IMR-90 (cell line): ENCODE measurements around the gene GRID1. TPM values are rescaled to one million over a fixed set of nuclear protein-coding genes. Genes with fewer than 3 reads are reported as not detected.

Experiments used
- ATAC-seq: fragments of 200-7000 bp; cut with Tn5 transposase; 2 replicates; pipeline ENCODE4 v1.9.1; 2020; ENCODE audit warnings: low read depth, mild to moderate bottlenecking, moderate library complexity
- BruUV-seq: library from RNA; stranded (reverse); fragments of 400-500 nt; replicated peaks from 2 replicates; lab custom pipeline; 2021; lab: Mats Ljungman, UMichigan
- CTCF ChIA-PET: fragments of 300-600 bp; formaldehyde crosslinking; extraction: SDS; loops from one replicate; lab custom pipeline; 2021; ENCODE audit warnings: antibody characterized with exemption; lab: Yijun Ruan, JAX
- POLR2A ChIA-PET: fragments of 300-600 bp; sonication (Branson Sonifier 250); formaldehyde crosslinking; loops from one replicate; lab custom pipeline; 2022; ENCODE audit warnings: antibody characterized with exemption; ENCODE audit not compliant: unreplicated experiment; lab: Charles Lee
- DNase-seq: peaks from one replicate; pipeline ENCODE4 v3.0.0; 2013
- H2AFZ ChIP-seq: replicated peaks from 2 replicates; pipeline ENCODE3; 2013; ENCODE audit warnings: low read length, mild to moderate bottlenecking; ENCODE audit not compliant: poor library complexity
- H2AK5ac ChIP-seq: 2 replicates; pipeline ENCODE4 v1.6.1; 2013; ENCODE audit warnings: low read depth, low read length, inconsistent platforms
- H2AK9ac ChIP-seq: replicated peaks from 2 replicates; pipeline ENCODE3; 2013; ENCODE audit warnings: mild to moderate bottlenecking, low read depth, low read length, moderate library complexity; ENCODE audit not compliant: poor library complexity
- H2BK120ac ChIP-seq: 2 replicates; pipeline ENCODE4 v1.6.1; 2013; ENCODE audit warnings: low read depth, low read length, inconsistent platforms
- H2BK15ac ChIP-seq: 3 replicates; pipeline ENCODE4 v1.6.1; 2013; ENCODE audit warnings: low read depth, low read length, inconsistent platforms
- H2BK20ac ChIP-seq: 2 replicates; pipeline ENCODE4 v1.6.1; 2013; ENCODE audit warnings: low read depth, mild to moderate bottlenecking, inconsistent platforms, low read length, moderate library complexity
- H2BK5ac ChIP-seq: 2 replicates; pipeline ENCODE4 v1.6.1; 2013; ENCODE audit warnings: mild to moderate bottlenecking, low read depth, low read length, inconsistent platforms; ENCODE audit not compliant: poor library complexity, severe bottlenecking
- H3K14ac ChIP-seq: replicated peaks from 2 replicates; pipeline ENCODE4 v1.6.1; 2013; ENCODE audit warnings: low read depth, low read length, inconsistent platforms
- H3K18ac ChIP-seq: 2 replicates; pipeline ENCODE4 v1.6.1; 2013; ENCODE audit warnings: low read depth, low read length, control low read depth
- H3K23ac ChIP-seq: 2 replicates; pipeline ENCODE4 v1.6.1; 2013; ENCODE audit warnings: low read depth, low read length, inconsistent platforms
- H3K27ac ChIP-seq: 2 replicates; pipeline ENCODE4 v1.5.1; 2013; ENCODE audit warnings: mild to moderate bottlenecking, control low read depth, low read length; ENCODE audit not compliant: insufficient read depth
- H3K27me3 ChIP-seq: 2 replicates; pipeline ENCODE4 v1.6.1; 2013; ENCODE audit warnings: low read length; ENCODE audit not compliant: control insufficient read depth, insufficient read depth
- H3K36me3 ChIP-seq: 2 replicates; pipeline ENCODE4 v1.6.1; 2013; ENCODE audit warnings: low read length, mixed read lengths; ENCODE audit not compliant: control insufficient read depth, insufficient read depth
- H3K4ac ChIP-seq: 2 replicates; pipeline ENCODE4 v1.6.1; 2013; ENCODE audit warnings: low read depth, low read length, inconsistent platforms
- H3K4me1 ChIP-seq: 2 replicates; pipeline ENCODE4 v1.6.1; 2013; ENCODE audit warnings: low read length, mixed read lengths; ENCODE audit not compliant: control insufficient read depth, insufficient read depth
- H3K4me2 ChIP-seq: 2 replicates; pipeline ENCODE4 v1.6.1; 2013; ENCODE audit warnings: low read depth, mild to moderate bottlenecking, control low read depth, low read length, moderate library complexity
- H3K4me3 ChIP-seq: 2 replicates; pipeline ENCODE4 v1.5.1; 2013; ENCODE audit warnings: low read depth, mild to moderate bottlenecking, control low read depth, low read length, moderate library complexity; ENCODE audit not compliant: insufficient read depth
- H3K56ac ChIP-seq: 2 replicates; pipeline ENCODE4 v1.6.1; 2013; ENCODE audit warnings: low read length, inconsistent platforms; ENCODE audit not compliant: insufficient read depth; ENCODE audit errors: extremely low read depth
- H3K79me1 ChIP-seq, 2 experiments: 2 replicates each; pipeline ENCODE4 v1.6.1; 2013; ENCODE audit warnings: low read length in 2 of 2, inconsistent platforms in 1 of 2, low read depth in 1 of 2
- H3K9ac ChIP-seq: 2 replicates; pipeline ENCODE4 v1.6.1; 2013; ENCODE audit warnings: low read depth, low read length, control low read depth
- H3K9me1 ChIP-seq: 2 replicates; pipeline ENCODE4 v1.6.1; 2013; ENCODE audit warnings: low read length, inconsistent platforms; ENCODE audit not compliant: insufficient read depth
- H3K9me3 ChIP-seq: 2 replicates; pipeline ENCODE4 v1.6.1; 2013; ENCODE audit warnings: low read length; ENCODE audit not compliant: control insufficient read depth, insufficient read depth
- H4K20me1 ChIP-seq: 2 replicates; pipeline ENCODE4 v1.6.1; 2013; ENCODE audit warnings: low read length, inconsistent platforms; ENCODE audit not compliant: insufficient read depth
- H4K5ac ChIP-seq: 2 replicates; pipeline ENCODE4 v1.6.1; 2013; ENCODE audit warnings: mild to moderate bottlenecking, low read depth, low read length, control low read depth
- H4K8ac ChIP-seq, 2 experiments: 2 replicates each; pipeline ENCODE4 v1.6.1; 2013; ENCODE audit warnings: low read depth in 2 of 2, low read length in 2 of 2, control low read depth in 1 of 2, inconsistent platforms in 1 of 2
- H4K91ac ChIP-seq: 2 replicates; pipeline ENCODE4 v1.6.1; 2013; ENCODE audit warnings: low read depth, low read length, inconsistent platforms; ENCODE audit not compliant: insufficient read depth
- CEBPB ChIP-seq: IDR thresholded peaks from 2 replicates; pipeline ENCODE4 v1.6.1; 2012; ENCODE audit warnings: low read depth, low read length, improper control_type of control experiment
- CHD1 ChIP-seq: IDR thresholded peaks from 2 replicates; pipeline ENCODE4 v1.6.1; 2012; ENCODE audit warnings: low read depth, low read length, improper control_type of control experiment
- MAFK ChIP-seq: IDR thresholded peaks from 2 replicates; pipeline ENCODE4 v1.6.1; 2012; ENCODE audit warnings: low read depth, low read length, improper control_type of control experiment
- MAZ ChIP-seq: IDR thresholded peaks from 2 replicates; pipeline ENCODE4 v1.6.1; 2012; ENCODE audit warnings: low read depth, mild to moderate bottlenecking, low read length, improper control_type of control experiment, moderate library complexity, borderline replicate concordance
- MXI1 ChIP-seq: IDR thresholded peaks from 2 replicates; pipeline ENCODE4 v1.6.1; 2012; ENCODE audit warnings: low read depth, mild to moderate bottlenecking, low read length, moderate library complexity, borderline replicate concordance
- NFE2L2 ChIP-seq: fragments of 150-350 bp; IDR thresholded peaks from 2 replicates; pipeline ENCODE4 v1.6.1; 2016; ENCODE audit warnings: low read depth, mild to moderate bottlenecking, low read length
- RFX5 ChIP-seq: IDR thresholded peaks from 2 replicates; pipeline ENCODE4 v1.8.0; 2012; ENCODE audit warnings: low read depth, mild to moderate bottlenecking, low read length, moderate library complexity
- SMC3 ChIP-seq: fragments of 150-350 bp; IDR thresholded peaks from 2 replicates; pipeline ENCODE4 v1.6.1; 2016; ENCODE audit warnings: low read depth, mild to moderate bottlenecking, antibody characterized with exemption, low read length, moderate library complexity
- WGBS, 2 experiments: methylation state at CpG; one replicate each; pipeline versions ENCODE4 v1.1.5 to v1.1.7; 2013; ENCODE audit warnings: missing lambda C conversion rate in 2 of 2; ENCODE audit not compliant: insufficient read length in 1 of 2; ENCODE audit errors: extremely low coverage in 2 of 2; 5-methylcytosine and 5-hydroxymethylcytosine counted together
- dilution Hi-C: fragments of 300-500 bp; cut with HindIII; formaldehyde crosslinking; loops from one replicate; pipeline ENCODE4 v1.14.3; 2018; ENCODE audit warnings: low sequenced_read_pairs; ENCODE audit not compliant: unreplicated experiment
- in situ Hi-C: fragments of 300-500 bp; cut with MboI; formaldehyde crosslinking; loops from 3 replicates; pipeline ENCODE4 v1.14.3; 2019; ENCODE audit warnings: low sequenced_read_pairs, inconsistent platforms, mixed read lengths
- intact Hi-C: fragments of 100-400 bp; cut with micrococcal nuclease; formaldehyde crosslinking; loops from 2 replicates; pipeline ENCODE4 v1.10.0; 2022
- polyA plus RNA-seq, 3 experiments: library from polyadenylated mRNA; depleted of rRNA; stranded (reverse); fragments of >200 nt; gene quantifications; 2 replicates each; pipeline ENCODE4 v1.2.3, GENCODE V29; 2012; ENCODE audit warnings: low replicate concordance in 1 of 3
- total RNA-seq: library from RNA; depleted of rRNA; stranded (reverse); fragments of >200 nt; gene quantifications from 2 replicates; pipeline ENCODE4 v1.2.3, GENCODE V29; 2012
- TF ChIP-seq, protein P1 (sequence below): conservative IDR thresholded peaks from 2 replicates; pipeline ENCODE4 v1.5.1; 2012; ENCODE audit warnings: mild to moderate bottlenecking, low read depth, low read length, improper control_type of control experiment
- TF ChIP-seq, protein P2 (sequence below): fragments of 150-350 bp; IDR thresholded peaks from 2 replicates; pipeline ENCODE4 v1.6.1; 2017; ENCODE audit warnings: mild to moderate bottlenecking, antibody characterized with exemption, low read length, low read depth

GRID1 gene
- total and polyA plus RNA-seq, 2 of the 4 experiments (the other 2 are of a cell fraction) = not detected

DNA sequence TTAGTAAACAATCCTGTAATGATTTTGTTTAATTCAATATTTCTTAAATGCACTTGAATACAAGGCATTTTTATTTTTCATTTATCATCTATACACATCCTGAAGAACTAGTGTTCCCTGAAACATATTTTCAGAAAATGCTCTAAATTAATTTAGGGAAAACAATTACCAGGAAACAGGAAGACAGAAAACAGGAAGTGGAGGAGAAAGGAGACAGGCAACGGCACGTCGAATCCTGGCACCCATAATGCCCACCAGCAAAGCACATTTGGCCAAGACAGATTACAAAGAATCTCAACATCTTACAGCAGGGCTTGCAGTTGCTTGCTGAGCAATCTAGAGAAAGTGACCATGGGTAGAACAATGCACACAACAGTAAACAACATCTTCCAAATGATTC is 571.1 kb downstream of the GRID1 start:
- H2AK5ac ChIP-seq = no peak overlapping the region
- CTCF ChIA-PET = no interaction called here
- H3K27ac ChIP-seq = no peak overlapping the region
- no peak overlapping the region for H2AFZ ChIP-seq
- DNase-seq (no peak), ATAC-seq (no peak)
- TF ChIP-seq MAFK (no peak), CHD1 (no peak), CEBPB (no peak), MXI1 (no peak), NFE2L2 (no peak), SMC3 (no peak), RFX5 (no peak), MAZ (no peak)
- TF ChIP-seq, protein P1, sequence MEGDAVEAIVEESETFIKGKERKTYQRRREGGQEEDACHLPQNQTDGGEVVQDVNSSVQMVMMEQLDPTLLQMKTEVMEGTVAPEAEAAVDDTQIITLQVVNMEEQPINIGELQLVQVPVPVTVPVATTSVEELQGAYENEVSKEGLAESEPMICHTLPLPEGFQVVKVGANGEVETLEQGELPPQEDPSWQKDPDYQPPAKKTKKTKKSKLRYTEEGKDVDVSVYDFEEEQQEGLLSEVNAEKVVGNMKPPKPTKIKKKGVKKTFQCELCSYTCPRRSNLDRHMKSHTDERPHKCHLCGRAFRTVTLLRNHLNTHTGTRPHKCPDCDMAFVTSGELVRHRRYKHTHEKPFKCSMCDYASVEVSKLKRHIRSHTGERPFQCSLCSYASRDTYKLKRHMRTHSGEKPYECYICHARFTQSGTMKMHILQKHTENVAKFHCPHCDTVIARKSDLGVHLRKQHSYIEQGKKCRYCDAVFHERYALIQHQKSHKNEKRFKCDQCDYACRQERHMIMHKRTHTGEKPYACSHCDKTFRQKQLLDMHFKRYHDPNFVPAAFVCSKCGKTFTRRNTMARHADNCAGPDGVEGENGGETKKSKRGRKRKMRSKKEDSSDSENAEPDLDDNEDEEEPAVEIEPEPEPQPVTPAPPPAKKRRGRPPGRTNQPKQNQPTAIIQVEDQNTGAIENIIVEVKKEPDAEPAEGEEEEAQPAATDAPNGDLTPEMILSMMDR = no peak
- TF ChIP-seq, protein P2, sequence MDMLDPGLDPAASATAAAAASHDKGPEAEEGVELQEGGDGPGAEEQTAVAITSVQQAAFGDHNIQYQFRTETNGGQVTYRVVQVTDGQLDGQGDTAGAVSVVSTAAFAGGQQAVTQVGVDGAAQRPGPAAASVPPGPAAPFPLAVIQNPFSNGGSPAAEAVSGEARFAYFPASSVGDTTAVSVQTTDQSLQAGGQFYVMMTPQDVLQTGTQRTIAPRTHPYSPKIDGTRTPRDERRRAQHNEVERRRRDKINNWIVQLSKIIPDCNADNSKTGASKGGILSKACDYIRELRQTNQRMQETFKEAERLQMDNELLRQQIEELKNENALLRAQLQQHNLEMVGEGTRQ = no peak
- no peak overlapping the region for H2AK9ac ChIP-seq
- no peak overlapping the region for H3K18ac ChIP-seq
- no peak overlapping the region for H3K4me2 ChIP-seq
- no peak overlapping the region for H4K91ac ChIP-seq
- intact Hi-C loops = no loop called here
- peaks cover 16% of the 10 kb centered on the region for H3K9me3 ChIP-seq
- H3K4me1 ChIP-seq = no peaks in the 10 kb centered on the region
- H4K5ac ChIP-seq = no peak overlapping the region
- no TSS peak for BruUV-seq
- no peaks in the 10 kb centered on the region for H3K36me3 ChIP-seq
- POLR2A ChIA-PET = no interaction called here
- no peaks in the 10 kb centered on the region for H3K79me1 ChIP-seq
- no peak overlapping the region for H3K23ac ChIP-seq
- no peaks in the 10 kb centered on the region for H3K9me1 ChIP-seq
- H2BK5ac ChIP-seq = no peak overlapping the region
- no peak overlapping the region for H3K4ac ChIP-seq
- no peaks in the 10 kb centered on the region for H3K27me3 ChIP-seq
- no peak overlapping the region for H2BK15ac ChIP-seq
- no peak overlapping the region for H3K9ac ChIP-seq
- no peak overlapping the region for H4K8ac ChIP-seq
- H4K20me1 ChIP-seq = no peaks in the 10 kb centered on the region
- H3K4me3 ChIP-seq = no peak overlapping the region
- H2BK20ac ChIP-seq = no peak overlapping the region
- WGBS, 2 experiments = no CpG with 5 or more reads among the region's 3 CpGs
- dilution Hi-C loops = no loop called here
- in situ Hi-C loops = no loop called here
- no peak overlapping the region for H3K14ac ChIP-seq
- H3K56ac ChIP-seq = no peak overlapping the region
- no peak overlapping the region for H2BK120ac ChIP-seq
